Liver (tissue), 9 donors: ENCODE results near the gene PKD1L1. TPM values are rescaled to one million over a fixed set of nuclear protein-coding genes. Genes with fewer than 3 reads are reported as not detected.

ENCODE experiments used
- DNase-seq: peaks from one replicate; pipeline ENCODE4 v3.0.0-alpha.2; 2017; ENCODE audit warnings: low spot score
- H3K27ac ChIP-seq, 2 donors: one replicate each; pipeline ENCODE4 v1.7.0; 2013; ENCODE audit warnings: inconsistent platforms in 2 of 2, low read length in 2 of 2, control low read depth in 1 of 2, low read depth in 1 of 2, mild to moderate bottlenecking in 1 of 2
- H3K27me3 ChIP-seq, 4 donors: one replicate each; pipeline versions ENCODE4 v1.6.1 to v1.7.0; 2013; ENCODE audit warnings: low read length in 3 of 4, inconsistent platforms in 1 of 4, mild to moderate bottlenecking in 1 of 4, moderate library complexity in 1 of 4; ENCODE audit not compliant: control insufficient read depth in 4 of 4, insufficient read depth in 4 of 4
- H3K36me3 ChIP-seq, 4 donors: one replicate each; pipeline versions ENCODE4 v1.6.1 to v1.7.0; 2013; ENCODE audit warnings: low read length in 3 of 4, mild to moderate bottlenecking in 3 of 4, low read depth in 1 of 4, moderate library complexity in 1 of 4; ENCODE audit not compliant: control insufficient read depth in 4 of 4, insufficient read depth in 3 of 4
- H3K4me1 ChIP-seq, 4 donors: one replicate each; pipeline versions ENCODE4 v1.6.1 to v1.7.0; 2013; ENCODE audit warnings: low read length in 3 of 4, mild to moderate bottlenecking in 3 of 4, moderate library complexity in 1 of 4; ENCODE audit not compliant: control insufficient read depth in 4 of 4, insufficient read depth in 4 of 4
- H3K4me3 ChIP-seq, 3 donors: one replicate each; pipeline versions ENCODE4 v1.6.1 to v1.7.0; 2013; ENCODE audit warnings: low read length in 3 of 3, control low read depth in 1 of 3, low read depth in 1 of 3, mild to moderate bottlenecking in 1 of 3
- H3K9ac ChIP-seq, 2 donors: one replicate each; pipeline ENCODE4 v1.7.0; 2013; ENCODE audit warnings: low read length in 2 of 2, mild to moderate bottlenecking in 2 of 2, moderate library complexity in 2 of 2, control low read depth in 1 of 2, low read depth in 1 of 2
- H3K9me3 ChIP-seq, 4 donors: one replicate each; pipeline versions ENCODE4 v1.6.1 to v1.7.0; 2013; ENCODE audit warnings: low read length in 3 of 4; ENCODE audit not compliant: control insufficient read depth in 4 of 4
- ATF3 ChIP-seq: IDR thresholded peaks from 2 replicates; pipeline ENCODE4 v1.6.1; 2016; ENCODE audit warnings: antibody characterized with exemption
- CTCF ChIP-seq: fragments of 150-350 bp; IDR thresholded peaks from 2 replicates; pipeline ENCODE4 v1.5.1; 2017; ENCODE audit warnings: improper control_type of control experiment, low read depth, low read length; ENCODE audit not compliant: missing input control
- HNF4A ChIP-seq, 2 donors: conservative IDR thresholded peaks; 2 replicates each; pipeline ENCODE4 v1.6.1; 2016; ENCODE audit warnings: antibody characterized with exemption in 2 of 2, mild to moderate bottlenecking in 2 of 2
- HNF4G ChIP-seq: IDR thresholded peaks from 2 replicates; pipeline ENCODE4 v1.6.1; 2016; ENCODE audit warnings: antibody characterized with exemption
- MAX ChIP-seq: IDR thresholded peaks from 2 replicates; pipeline ENCODE4 v1.6.1; 2016; ENCODE audit warnings: antibody characterized with exemption
- NR2F2 ChIP-seq: IDR thresholded peaks from 2 replicates; pipeline ENCODE4 v1.6.1; 2016; ENCODE audit warnings: antibody characterized with exemption
- RAD21 ChIP-seq, 2 donors: IDR thresholded peaks; 2 replicates each; pipeline ENCODE4 v1.6.1; 2016; ENCODE audit warnings: antibody characterized with exemption in 2 of 2, mild to moderate bottlenecking in 2 of 2
- REST ChIP-seq: IDR thresholded peaks from 2 replicates; pipeline ENCODE4 v1.6.1; 2016; ENCODE audit warnings: antibody characterized with exemption, mild to moderate bottlenecking
- RXRA ChIP-seq, 2 donors: IDR thresholded peaks; 2 replicates each; pipeline ENCODE4 v1.6.1; 2017 to 2018; ENCODE audit warnings: antibody characterized with exemption in 2 of 2, mild to moderate bottlenecking in 1 of 2
- TAF1 ChIP-seq: conservative IDR thresholded peaks from 2 replicates; pipeline ENCODE4 v1.6.1; 2016; ENCODE audit warnings: antibody characterized with exemption, mild to moderate bottlenecking
- WGBS: extraction: QIAGEN DNeasy Blood & Tissue Kit; methylation state at CpG from one replicate; pipeline ENCODE4 v1.1.7; 2013; 5-methylcytosine and 5-hydroxymethylcytosine counted together
- polyA plus RNA-seq, 2 donors: library from polyadenylated mRNA; stranded (reverse) in 1 of 2; unstranded in 1 of 2; fragments of 200-250 nt in 1 of 2; fragments of >200 nt in 1 of 2; fragmentation: Nextera tagmentation in 1 of 2; extraction: Ambion mirVana in 1 of 2; gene quantifications; one replicate each; pipeline versions ENCODE4 v1.2.1 to v1.2.3, GENCODE V29; 2013 to 2015
- total RNA-seq, 2 donors: library from RNA; depleted of rRNA; stranded (reverse); fragments of >200 nt; gene quantifications; one replicate each; pipeline ENCODE4 v1.2.3, GENCODE V29; 2014
- donor health status: healthy.
- donor health status: healthy.
- donor health status: healthy.
- donor health status: healthy.
- donor health status: healthy.

The PKD1L1 gene
- total and polyA plus RNA-seq, 4 donors = 0.08 to 0.25 (median 0.11) TPM

- WGBS = 91% methylated on average over 9 of the region's 9 CpGs
- no peak overlapping the region for H3K27ac ChIP-seq
- no peak overlapping the region for H3K9ac ChIP-seq
- H3K4me3 ChIP-seq = no peak overlapping the region
- DNase-seq = no peak
- no peaks in the 10 kb centered on the region for H3K27me3 ChIP-seq
- H3K9me3 ChIP-seq = no peaks in the 10 kb centered on the region
- peaks cover 3 to 17% (median 9%) of the 10 kb centered on the region in 4 donors for H3K4me1 ChIP-seq
- no peak for TF ChIP-seq HNF4A (conservative IDR thresholded peaks at IDR 0.05)
- TF ChIP-seq RXRA (IDR thresholded peaks at IDR 0.05) = no peak
- no peak for TF ChIP-seq ATF3
- TF ChIP-seq TAF1 = no peak
- no peak for TF ChIP-seq HNF4G
- H3K36me3 ChIP-seq = no peaks in the 10 kb centered on the region
These were observed 218.1 kb downstream of the PKD1L1 start for GRCh38 chr7:47730142-47730541.

GRCh38 chr7:47726047-47726726, 222.1 kb downstream of the PKD1L1 start:
- no peak overlapping the region for H3K4me3 ChIP-seq
- no peak for DNase-seq
- H3K4me1 ChIP-seq = peaks cover 0 to 7% (median 2%) of the 10 kb centered on the region in 4 donors
- no peaks in the 10 kb centered on the region for H3K36me3 ChIP-seq
- H3K9ac ChIP-seq = no peak overlapping the region
- no peaks in the 10 kb centered on the region for H3K9me3 ChIP-seq
- TF ChIP-seq RAD21 (IDR thresholded peaks at IDR 0.05) (no peak), CTCF (no peak), MAX (no peak), REST (no peak), NR2F2 (no peak), RXRA (IDR thresholded peaks at IDR 0.05) (no peak)
- WGBS = 80% methylated on average over 3 of the region's 3 CpGs
- H3K27me3 ChIP-seq = no peaks in the 10 kb centered on the region
- no peak overlapping the region for H3K27ac ChIP-seq
